Neural progenitor cell (in vitro differentiated cells): ENCODE results near the gene PAPLN. TPM values are rescaled to one million over a fixed set of nuclear protein-coding genes. Genes with fewer than 3 reads are reported as not detected.

ENCODE experiments used
- DNase-seq: peaks from one replicate; pipeline ENCODE4 v3.0.0-alpha.2; 2016; ENCODE audit warnings: low spot score
- H2AFZ ChIP-seq: fragments of 200-600 bp; sonication (generic); replicated peaks from 2 replicates; pipeline ENCODE4 v1.6.1; 2016; ENCODE audit warnings: antibody characterized with exemption
- H3F3A ChIP-seq: fragments of 200-600 bp; sonication (generic); 2 replicates; pipeline ENCODE4 v1.6.1; 2016; ENCODE audit warnings: antibody characterized with exemption, low read depth
- H3K27ac ChIP-seq: fragments of 200-600 bp; sonication (generic); 2 replicates; pipeline ENCODE4 v1.5.1; 2016; ENCODE audit warnings: mild to moderate bottlenecking
- H3K27me3 ChIP-seq: fragments of 200-600 bp; sonication (generic); 2 replicates; pipeline ENCODE4 v1.6.1; 2016; ENCODE audit warnings: mild to moderate bottlenecking, moderate library complexity
- H3K36me3 ChIP-seq: fragments of 200-600 bp; sonication (generic); 2 replicates; pipeline ENCODE4 v1.5.1; 2016
- H3K4me1 ChIP-seq: fragments of 200-600 bp; sonication (generic); 2 replicates; pipeline ENCODE4 v1.6.1; 2016; ENCODE audit warnings: mixed run types
- H3K4me2 ChIP-seq: fragments of 200-600 bp; sonication (generic); 2 replicates; pipeline ENCODE4 v1.6.1; 2016
- H3K4me3 ChIP-seq: fragments of 200-600 bp; sonication (generic); 2 replicates; pipeline ENCODE4 v1.5.1; 2016
- H3K79me2 ChIP-seq: fragments of 200-600 bp; sonication (generic); 2 replicates; pipeline ENCODE4 v1.6.1; 2016; ENCODE audit warnings: low read depth
- H3K9ac ChIP-seq: fragments of 200-600 bp; sonication (generic); 2 replicates; pipeline ENCODE4 v1.6.1; 2016
- H3K9me3 ChIP-seq: fragments of 200-600 bp; sonication (generic); 2 replicates; pipeline ENCODE4 v1.5.1; 2016; ENCODE audit warnings: low read depth
- H4K20me1 ChIP-seq: fragments of 200-600 bp; sonication (generic); 2 replicates; pipeline ENCODE4 v1.6.1; 2016; ENCODE audit warnings: low read depth
- H3K27ac Mint-ChIP-seq: 3 replicates; pipeline ENCODE4 v1.8.0; 2021; ENCODE audit warnings: mixed read lengths
- H3K27me3 Mint-ChIP-seq: 2 replicates; pipeline ENCODE4 v1.8.0; 2022; ENCODE audit warnings: low read depth, mild to moderate bottlenecking, inconsistent platforms, moderate library complexity, mixed read lengths; ENCODE audit not compliant: insufficient read depth
- H3K36me3 Mint-ChIP-seq: 3 replicates; pipeline ENCODE4 v1.8.0; 2021; ENCODE audit warnings: mixed read lengths
- H3K4me1 Mint-ChIP-seq: 3 replicates; pipeline ENCODE4 v1.8.0; 2021; ENCODE audit warnings: mixed read lengths
- H3K4me3 Mint-ChIP-seq: 3 replicates; pipeline ENCODE4 v1.8.0; 2021; ENCODE audit warnings: mild to moderate bottlenecking, moderate library complexity, mixed read lengths
- H3K9me3 Mint-ChIP-seq: 3 replicates; pipeline ENCODE4 v1.8.0; 2020; ENCODE audit warnings: mixed read lengths
- CTCF ChIP-seq: fragments of 200-600 bp; sonication (generic); IDR thresholded peaks from 2 replicates; pipeline ENCODE4 v1.5.1; 2017; ENCODE audit warnings: antibody characterized with exemption, mild to moderate bottlenecking
- EZH2 ChIP-seq: fragments of 200-600 bp; sonication (generic); IDR thresholded peaks from 2 replicates; pipeline ENCODE4 v1.6.1; 2017; ENCODE audit warnings: antibody characterized with exemption, mild to moderate bottlenecking, moderate library complexity
- EZH2phosphoT487 ChIP-seq: fragments of 200-600 bp; sonication (generic); IDR thresholded peaks from 2 replicates; pipeline ENCODE4 v1.6.1; 2017; ENCODE audit warnings: antibody characterized with exemption
- total RNA-seq: library from RNA; depleted of rRNA; stranded (reverse); fragments of >200 nt; gene quantifications from 2 replicates; pipeline ENCODE4 v1.2.3, GENCODE V29; 2015; ENCODE audit warnings: low replicate concordance

The PAPLN gene
- total RNA-seq, 1 donor from 2014 or later: 17.3 TPM

- Histone ChIP-seq H3K36me3 (no peaks in the 10 kb centered on the region), H2AFZ (no peak overlapping the region), H3K27ac (no peak overlapping the region), H3K9ac (no peak overlapping the region), H3K4me3 (no peak overlapping the region), H3K4me1 (no peaks in the 10 kb centered on the region), H3K4me2 (no peak overlapping the region), H3K9me3 (no peaks in the 10 kb centered on the region), H3F3A (no peaks in the 10 kb centered on the region), H3K79me2 (no peaks in the 10 kb centered on the region), H4K20me1 (no peaks in the 10 kb centered on the region), H3K27me3 (no peaks in the 10 kb centered on the region)
- H3K27ac Mint-ChIP-seq: no peak overlapping the region
- H3K4me1 Mint-ChIP-seq: peaks cover 11% of the 10 kb centered on the region
- H3K36me3 Mint-ChIP-seq: no peaks in the 10 kb centered on the region
- no peak for DNase-seq
- H3K27me3 Mint-ChIP-seq: no peaks in the 10 kb centered on the region
- no peak for TF ChIP-seq EZH2
- no peak for TF ChIP-seq EZH2phosphoT487
- no peak for TF ChIP-seq CTCF
- no peak overlapping the region for H3K4me3 Mint-ChIP-seq
- H3K9me3 Mint-ChIP-seq: no peaks in the 10 kb centered on the region
Observed at GRCh38 chr14:73253323-73253610, 16.0 kb downstream of the PAPLN start.

GRCh38 chr14:73253721-73254120, 16.4 kb downstream of the PAPLN start:
- Histone ChIP-seq H3K4me3 (no peak overlapping the region), H3K27ac (no peak overlapping the region), H3K9ac (no peak overlapping the region), H3K4me1 (no peaks in the 10 kb centered on the region), H3F3A (no peaks in the 10 kb centered on the region), H2AFZ (no peak overlapping the region), H3K9me3 (no peaks in the 10 kb centered on the region), H3K27me3 (no peaks in the 10 kb centered on the region), H4K20me1 (no peaks in the 10 kb centered on the region), H3K36me3 (no peaks in the 10 kb centered on the region), H3K4me2 (no peak overlapping the region), H3K79me2 (no peaks in the 10 kb centered on the region)
- Mint-ChIP-seq H3K27me3 (no peaks in the 10 kb centered on the region), H3K9me3 (no peaks in the 10 kb centered on the region), H3K4me3 (no peak overlapping the region), H3K36me3 (no peaks in the 10 kb centered on the region), H3K27ac (no peak overlapping the region), H3K4me1 (peaks cover 11% of the 10 kb centered on the region)
- TF ChIP-seq EZH2phosphoT487: no peak
- DNase-seq: no peak

GRCh38 chr14:73254247-73255004, 17.1 kb downstream of the PAPLN start:
- Mint-ChIP-seq H3K4me3 (no peak overlapping the region), H3K9me3 (no peaks in the 10 kb centered on the region), H3K27ac (no peak overlapping the region), H3K4me1 (peaks cover 7% of the 10 kb centered on the region), H3K36me3 (no peaks in the 10 kb centered on the region), H3K27me3 (no peaks in the 10 kb centered on the region)
- no peak for DNase-seq
- H3K9ac ChIP-seq: no peak overlapping the region
- no peaks in the 10 kb centered on the region for H3K36me3 ChIP-seq
- H3K4me3 ChIP-seq: no peak overlapping the region
- no peaks in the 10 kb centered on the region for H3K79me2 ChIP-seq
- H4K20me1 ChIP-seq: no peaks in the 10 kb centered on the region
- TF ChIP-seq CTCF: no peak
- TF ChIP-seq EZH2phosphoT487: no peak
- no peak for TF ChIP-seq EZH2
- H2AFZ ChIP-seq: no peak overlapping the region
- no peaks in the 10 kb centered on the region for H3F3A ChIP-seq
- no peaks in the 10 kb centered on the region for H3K9me3 ChIP-seq
- no peak overlapping the region for H3K4me2 ChIP-seq
- H3K27me3 ChIP-seq: no peaks in the 10 kb centered on the region
- H3K4me1 ChIP-seq: no peaks in the 10 kb centered on the region
- H3K27ac ChIP-seq: no peak overlapping the region

- no peaks in the 10 kb centered on the region for H3K79me2 ChIP-seq
- Mint-ChIP-seq H3K9me3 (no peaks in the 10 kb centered on the region), H3K36me3 (no peaks in the 10 kb centered on the region), H3K4me3 (peak overlapping the region; percentile 2), H3K4me1 (peaks cover 5% of the 10 kb centered on the region), H3K27ac (peak overlapping the region; percentile 93), H3K27me3 (no peaks in the 10 kb centered on the region)
- no peaks in the 10 kb centered on the region for H4K20me1 ChIP-seq
- H2AFZ ChIP-seq: no peak overlapping the region
- no peaks in the 10 kb centered on the region for H3F3A ChIP-seq
- no peak overlapping the region for H3K27ac ChIP-seq
- H3K4me2 ChIP-seq: no peak overlapping the region
- no peak for TF ChIP-seq CTCF
- TF ChIP-seq EZH2: no peak
- TF ChIP-seq EZH2phosphoT487: no peak
- no peak for DNase-seq
- H3K4me1 ChIP-seq: no peaks in the 10 kb centered on the region
- no peaks in the 10 kb centered on the region for H3K36me3 ChIP-seq
- no peaks in the 10 kb centered on the region for H3K9me3 ChIP-seq
- no peak overlapping the region for H3K9ac ChIP-seq
- H3K27me3 ChIP-seq: no peaks in the 10 kb centered on the region
- H3K4me3 ChIP-seq: no peak overlapping the region
Observed at GRCh38 chr14:73255005-73255400, 17.7 kb downstream of the PAPLN start.
